GM19023 (cell line): ENCODE data around the gene CBFA2T3.

ENCODE experiments used
- ATAC-seq: cut with Tn5 transposase; IDR thresholded peaks from one replicate; pipeline ENCODE4 v1.9.1; 2021; ENCODE audit warnings: mild to moderate bottlenecking, moderate library complexity; ENCODE audit not compliant: unreplicated experiment

Gene CBFA2T3

DNA sequence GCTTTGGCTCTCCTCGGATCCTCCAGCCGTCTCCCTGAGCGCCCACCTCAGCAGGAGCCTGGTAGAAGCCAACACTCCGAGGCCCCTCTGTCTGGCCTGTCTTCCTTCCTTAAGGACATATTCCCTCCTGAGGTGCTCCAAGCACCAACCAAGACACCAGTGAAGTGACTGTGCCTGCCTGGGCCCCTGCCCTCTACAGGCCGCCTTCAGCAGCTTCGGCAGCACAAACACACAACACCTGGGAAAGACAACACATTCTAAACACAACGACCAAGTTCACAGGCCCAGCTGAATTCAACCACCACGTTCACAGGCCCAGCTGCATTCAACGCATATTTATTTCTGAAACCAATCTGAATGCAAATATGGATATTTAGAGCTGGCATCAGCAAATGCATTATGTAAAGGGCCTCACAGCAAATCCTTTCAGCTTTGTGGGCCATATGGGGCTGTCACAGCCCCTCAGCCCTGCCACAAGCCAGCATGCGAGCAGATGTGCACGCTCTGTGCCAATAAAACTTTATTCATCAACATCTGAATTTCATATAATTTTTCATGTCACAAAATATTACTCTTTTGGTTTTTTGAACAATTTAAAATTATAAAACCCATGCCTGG, 132.5 kb downstream of the CBFA2T3 start:
- ATAC-seq: no peak

- ATAC-seq: no peak
These were observed 133.8 kb downstream of the CBFA2T3 start for GRCh38 chr16:88843256-88843655.

DNA sequence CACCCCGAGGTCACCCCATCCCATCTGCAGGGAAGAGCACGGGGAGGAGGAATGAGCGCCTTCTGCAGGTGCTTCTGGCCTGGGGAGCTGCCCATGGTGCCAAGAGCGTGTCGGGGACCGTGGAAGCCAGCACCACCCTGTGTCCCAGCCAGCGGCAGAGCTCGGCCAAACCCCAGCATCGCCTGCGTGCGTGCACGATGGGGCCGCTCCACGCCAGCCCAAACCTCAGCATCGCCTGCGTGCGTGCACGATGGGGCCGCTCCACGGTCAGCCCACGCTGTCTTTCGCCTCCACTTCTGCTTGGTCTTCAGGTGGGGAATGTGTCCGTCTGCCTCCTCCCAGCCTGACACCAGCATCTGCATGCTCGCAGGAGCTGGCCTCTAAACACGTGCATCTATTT, 134.2 kb downstream of the CBFA2T3 start:
- no peak for ATAC-seq

GRCh38 chr16:88842308-88842756, 134.7 kb downstream of the CBFA2T3 start:
- no peak for ATAC-seq

GRCh38 chr16:88841521-88842307, 135.3 kb downstream of the CBFA2T3 start:
- no peak for ATAC-seq

DNA sequence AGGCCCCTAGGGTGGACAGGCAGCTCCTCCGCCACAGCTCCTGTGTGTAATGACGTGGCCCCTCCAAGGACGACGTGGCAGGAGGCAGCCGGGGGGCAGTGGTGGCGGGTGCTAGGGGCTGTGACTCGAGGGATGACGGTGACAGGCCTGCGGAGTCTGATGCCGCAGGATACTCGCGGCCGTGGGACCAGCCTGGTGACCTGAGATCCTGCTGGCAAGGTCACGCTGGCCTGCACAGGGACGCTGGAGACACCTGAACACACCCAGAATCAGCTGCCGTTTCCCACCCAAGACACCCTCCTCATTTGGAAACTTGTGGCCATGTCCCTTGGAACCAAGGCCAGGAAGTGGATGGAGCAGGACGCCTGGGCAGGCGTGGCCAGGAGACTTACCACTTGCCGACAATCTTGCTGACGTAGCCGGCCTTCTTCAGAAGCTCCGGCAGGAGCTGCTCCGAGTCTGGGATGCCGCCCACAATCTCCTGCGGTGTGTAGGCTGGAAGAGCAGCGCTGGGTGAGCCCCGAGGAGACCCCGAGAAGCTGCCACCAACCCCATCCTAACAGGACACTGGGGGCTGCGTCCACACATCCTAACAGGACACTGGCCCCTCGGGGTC, 136.3 kb downstream of the CBFA2T3 start:
- no peak for ATAC-seq

DNA sequence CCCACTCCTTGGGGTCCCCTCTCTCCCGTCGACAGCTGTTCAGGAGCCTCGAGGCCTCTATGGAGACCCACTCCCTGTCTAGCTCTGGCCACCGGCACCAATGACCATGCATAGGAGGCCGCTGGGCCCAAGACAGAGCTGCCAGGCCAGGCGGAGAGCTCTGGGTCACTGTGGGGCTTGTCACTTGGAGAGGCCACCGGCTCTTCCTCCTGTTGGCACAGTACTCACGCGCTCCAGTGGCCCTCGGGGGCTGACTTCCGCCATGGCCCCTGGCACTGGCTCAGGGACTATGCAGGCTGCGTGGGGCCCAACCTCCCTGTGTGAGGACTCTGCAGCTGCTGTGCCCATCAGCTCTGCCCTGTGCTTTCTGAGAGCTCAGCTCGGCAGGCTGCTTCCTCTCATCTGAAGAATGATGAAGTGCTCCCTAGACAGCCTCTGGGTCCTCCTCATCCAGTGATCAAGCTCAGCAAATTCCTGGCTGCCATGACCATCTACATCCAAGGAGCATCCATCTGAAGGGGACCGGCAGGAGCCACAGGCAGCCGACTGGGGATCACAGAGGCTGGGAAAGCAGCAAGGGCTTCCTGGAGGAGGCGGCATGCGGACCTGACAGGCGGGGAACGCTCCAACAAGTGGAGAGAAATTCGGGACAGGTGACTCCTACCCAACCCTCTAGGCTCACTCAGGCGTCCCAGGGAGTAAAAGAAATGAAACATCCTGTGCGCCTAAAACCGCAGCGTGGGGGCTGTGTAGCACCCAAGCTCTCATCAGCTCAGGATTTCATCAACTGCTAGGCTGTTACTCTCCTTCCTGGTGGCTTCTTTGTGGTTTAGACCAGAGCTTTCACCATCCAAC, 137.0 kb downstream of the CBFA2T3 start:
- ATAC-seq: no peak

DNA sequence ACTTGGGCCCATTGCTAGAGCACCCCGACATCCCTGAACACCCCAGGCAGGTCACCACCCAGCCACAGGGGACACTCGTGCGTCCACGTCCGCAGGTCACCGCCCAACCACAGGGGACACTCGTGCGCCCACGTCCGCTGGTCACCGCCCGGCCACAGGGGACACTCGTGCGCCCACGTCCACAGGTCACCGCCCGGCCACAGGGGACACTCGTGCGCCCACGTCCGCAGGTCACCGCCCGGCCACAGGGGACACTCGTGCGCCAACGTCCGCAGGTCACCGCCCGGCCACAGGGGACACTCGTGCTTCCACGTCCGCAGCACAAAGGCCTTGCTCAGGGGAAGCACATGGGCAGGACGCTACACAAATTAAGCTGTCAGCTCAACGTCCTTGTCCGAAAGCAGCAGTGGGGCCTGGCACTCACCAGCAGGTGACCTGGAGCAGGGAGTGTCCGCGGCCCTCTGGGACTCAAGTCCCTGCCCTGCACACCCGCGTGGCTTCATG, 137.9 kb downstream of the CBFA2T3 start:
- ATAC-seq: no peak

- ATAC-seq: no peak
These were observed 138.4 kb downstream of the CBFA2T3 start for GRCh38 chr16:88838566-88838965.

DNA sequence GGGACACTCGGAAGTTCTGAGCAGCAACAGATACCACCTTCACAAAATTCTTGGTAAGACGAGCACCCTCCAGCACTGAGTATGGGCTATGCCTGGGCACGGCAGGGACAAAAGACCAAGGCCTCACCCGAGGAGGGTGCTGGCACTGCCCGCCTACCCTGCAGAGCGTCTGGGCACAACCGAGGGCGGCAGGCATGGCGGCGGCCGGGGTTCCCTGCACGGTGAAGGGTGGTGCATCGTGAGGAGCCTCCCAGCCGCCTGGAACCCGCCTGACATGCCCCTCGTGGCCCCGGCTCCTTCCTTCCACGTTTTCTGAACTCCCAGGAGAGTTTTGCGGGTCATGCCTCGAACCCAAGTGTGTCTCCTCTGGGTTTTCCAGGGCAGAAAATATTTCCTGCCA, 139.2 kb downstream of the CBFA2T3 start:
- no peak for ATAC-seq

GRCh38 chr16:88836791-88837190, 140.2 kb downstream of the CBFA2T3 start:
- ATAC-seq: no peak

GRCh38 chr16:88835818-88836217, 141.2 kb downstream of the CBFA2T3 start:
- no peak for ATAC-seq

DNA sequence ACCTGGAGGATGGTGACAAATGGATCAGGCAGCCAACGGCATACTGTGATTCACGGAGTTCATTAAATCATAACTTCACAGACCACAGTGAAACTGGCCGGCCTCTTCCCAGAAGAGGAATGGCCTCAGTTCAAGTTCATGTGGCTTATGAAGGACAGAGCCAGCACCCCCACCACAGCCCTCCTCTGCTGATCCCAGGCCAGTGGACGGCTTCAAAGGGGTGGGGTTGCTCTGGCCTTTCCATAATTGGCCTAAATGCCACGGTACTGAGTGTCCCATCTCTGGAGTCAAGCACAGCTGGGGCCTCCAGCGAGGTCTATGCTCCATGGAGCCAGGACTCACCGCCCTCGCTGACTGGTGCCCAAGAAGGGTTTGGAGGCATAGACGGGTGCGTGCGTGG, 141.6 kb downstream of the CBFA2T3 start:
- ATAC-seq: no peak

DNA sequence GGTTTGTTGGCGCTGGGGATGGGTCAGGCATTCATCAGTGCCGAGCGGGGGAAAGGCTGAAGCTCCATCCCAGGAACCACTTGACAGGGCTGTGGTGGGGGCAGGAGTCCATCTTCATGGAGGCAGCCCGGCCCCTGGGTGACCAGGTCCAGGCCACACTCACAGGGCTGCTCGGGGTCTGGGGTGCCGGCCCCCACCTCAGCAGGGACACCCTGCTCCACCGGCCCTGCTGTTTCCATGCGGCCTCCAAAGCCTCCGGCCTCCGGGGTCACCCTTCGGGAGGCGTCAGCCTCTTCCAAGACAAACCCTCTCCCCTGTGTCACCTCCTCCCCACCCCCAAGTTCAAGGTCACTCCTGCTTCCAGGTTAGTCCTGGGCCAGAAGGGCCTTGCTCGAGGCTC, 142.3 kb downstream of the CBFA2T3 start:
- ATAC-seq: no peak

GRCh38 chr16:88833086-88833485, 143.9 kb downstream of the CBFA2T3 start:
- no peak for ATAC-seq

- ATAC-seq: no peak
These were observed 145.2 kb downstream of the CBFA2T3 start for GRCh38 chr16:88831838-88832237.

GRCh38 chr16:88830783-88831182, 146.2 kb downstream of the CBFA2T3 start:
- no peak for ATAC-seq

DNA sequence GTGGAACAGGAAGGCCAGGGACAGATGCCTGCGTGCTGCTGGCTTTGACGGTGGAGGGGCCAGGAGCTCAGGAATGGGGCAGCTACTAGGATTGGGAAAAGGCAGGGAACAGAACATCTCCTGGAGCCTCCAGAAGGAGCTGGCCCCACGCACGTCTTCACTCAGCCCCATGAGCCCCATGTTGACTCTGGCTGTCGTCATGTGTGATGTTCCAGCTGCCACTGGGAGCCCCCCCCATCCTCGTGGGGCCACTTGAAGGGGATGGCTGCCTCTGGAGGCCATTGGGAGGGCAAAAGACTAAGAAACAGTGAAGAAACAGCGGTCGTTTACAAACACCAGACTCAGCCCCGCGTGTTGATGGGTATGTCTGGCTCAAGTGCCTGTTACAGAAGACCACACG, 146.7 kb downstream of the CBFA2T3 start:
- no peak for ATAC-seq

DNA sequence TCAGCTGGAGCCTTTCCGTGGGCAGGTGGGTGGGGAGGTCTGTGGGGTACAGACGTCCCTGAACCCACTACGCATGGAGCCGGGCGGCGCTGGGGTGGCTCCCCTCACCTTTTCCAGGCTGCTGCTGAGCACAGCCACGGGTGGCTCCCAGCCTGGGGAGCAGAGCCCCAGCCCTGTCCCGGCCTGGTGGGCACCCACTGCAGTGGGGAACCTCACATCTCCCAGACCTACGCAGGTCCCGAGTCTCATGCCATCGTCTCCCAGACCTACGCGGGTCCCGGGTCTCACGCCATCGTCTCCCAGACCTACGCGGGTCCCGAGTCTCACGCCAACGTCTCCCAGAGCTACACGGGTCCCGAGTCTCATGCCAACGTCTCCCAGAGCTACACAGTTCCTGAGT, 148.3 kb downstream of the CBFA2T3 start:
- no peak for ATAC-seq

DNA sequence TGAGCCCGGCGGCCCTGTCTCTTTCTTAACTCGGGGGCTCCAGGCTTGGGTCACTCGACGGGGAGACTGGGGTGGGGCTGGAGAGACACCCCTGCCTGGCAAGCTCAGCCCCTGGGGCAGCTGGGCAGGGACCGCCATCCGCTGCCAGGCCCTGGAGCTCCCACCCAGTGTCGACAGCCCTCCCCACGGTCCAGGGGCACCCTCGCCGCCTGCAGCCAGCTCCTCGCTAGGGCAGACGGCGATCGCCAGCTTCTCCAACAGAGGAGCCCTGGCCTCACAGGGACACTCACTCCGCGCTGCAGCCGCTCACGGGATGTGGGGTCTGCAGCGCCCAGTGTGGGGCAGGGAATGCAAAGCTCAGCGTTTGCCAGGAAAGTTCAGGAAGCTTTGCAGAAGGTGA, 149.3 kb downstream of the CBFA2T3 start:
- ATAC-seq: no peak
